HG03558 (cell line): ENCODE measurements around the gene PCSK6.
A peak's percentile ranks its signal among the peaks of the same experiment; 100 is the strongest.
"Not testable (repeated sequence)": the region's sequence is repeated elsewhere in the genome, so short reads cannot be mapped to it uniquely, and the experiment has no call there.

Experiments
- ATAC-seq: cut with Tn5 transposase; IDR thresholded peaks from one replicate; pipeline ENCODE4 v1.9.1; 2021; ENCODE audit warnings: moderate number of reproducible peaks; ENCODE audit not compliant: unreplicated experiment; ENCODE audit errors: extremely low read depth

PCSK6 gene

DNA sequence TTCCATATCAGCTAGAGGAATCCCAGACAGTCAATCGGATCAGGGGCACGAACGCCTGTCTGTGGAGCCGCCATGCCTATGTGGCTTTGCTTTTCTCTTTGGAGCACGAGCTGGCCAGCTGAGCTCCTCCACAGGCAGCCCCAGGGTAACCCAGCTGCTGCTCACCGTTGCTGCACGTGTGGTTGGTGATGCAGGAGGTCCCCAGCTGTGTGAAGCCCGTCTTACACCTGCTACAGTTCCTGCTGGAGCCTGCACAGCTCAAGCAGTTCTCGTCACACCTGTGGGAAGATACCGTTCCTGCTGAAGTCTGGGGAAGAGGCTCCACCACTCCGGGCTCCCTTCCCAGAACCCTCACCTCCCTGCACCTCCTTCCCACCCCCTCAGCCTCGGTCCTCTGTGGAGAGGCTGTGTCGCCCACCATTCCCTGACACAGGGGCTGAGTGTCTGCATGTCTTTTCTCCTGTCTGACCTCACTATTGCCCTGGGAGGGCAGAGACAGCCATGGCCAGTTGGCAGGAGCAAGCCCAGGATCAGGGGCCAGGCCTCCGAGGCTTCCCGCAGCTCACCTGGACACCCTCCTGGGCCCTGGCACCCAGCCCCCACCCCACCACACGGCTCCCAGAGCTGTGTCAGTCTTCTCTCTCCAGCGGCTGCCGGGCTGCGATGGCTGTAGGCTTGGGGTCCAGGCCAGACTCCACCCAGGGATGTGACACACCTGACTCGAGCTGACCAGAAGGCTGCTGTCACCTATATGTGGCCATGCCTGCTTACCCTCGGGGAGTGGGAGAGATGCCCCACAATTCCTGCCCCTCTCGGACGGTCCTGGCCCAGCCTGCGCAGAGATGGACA, 182.2 kb downstream of the PCSK6 start:
- no peak for ATAC-seq

DNA sequence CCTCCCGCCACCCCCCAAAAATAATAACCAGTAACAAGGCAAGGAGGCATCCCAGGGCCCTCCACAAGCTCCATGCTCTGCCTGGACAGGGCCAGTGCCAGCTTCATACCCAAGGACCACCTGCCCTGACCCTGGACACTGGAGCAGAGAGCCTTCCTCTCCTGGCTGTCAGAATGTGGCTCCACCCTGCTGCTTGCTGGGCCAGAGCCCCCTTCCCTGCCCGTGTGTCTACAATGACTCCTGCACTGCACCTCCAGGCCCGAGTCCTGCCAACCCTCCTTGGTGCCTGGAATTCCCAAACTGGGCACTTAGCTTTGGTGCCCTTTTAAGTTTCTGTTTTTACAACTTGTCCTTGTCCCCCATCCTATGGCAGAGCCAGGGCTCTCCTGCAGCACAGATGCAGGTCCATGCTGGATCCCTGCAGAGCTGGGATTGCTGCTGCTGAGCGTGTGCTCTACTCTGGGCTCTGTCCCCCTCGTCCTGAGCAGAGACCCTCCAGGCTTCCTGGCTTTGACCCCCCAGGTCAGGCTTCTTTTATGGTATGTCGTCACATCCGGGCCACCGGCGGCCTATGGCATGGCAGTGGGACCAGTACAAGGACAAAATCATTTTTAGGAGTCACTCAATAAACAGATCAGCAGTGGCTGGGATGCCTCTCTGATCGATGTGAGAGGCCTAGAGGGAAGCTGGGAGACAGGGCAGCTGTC, 183.0 kb downstream of the PCSK6 start:
- no peak for ATAC-seq

DNA sequence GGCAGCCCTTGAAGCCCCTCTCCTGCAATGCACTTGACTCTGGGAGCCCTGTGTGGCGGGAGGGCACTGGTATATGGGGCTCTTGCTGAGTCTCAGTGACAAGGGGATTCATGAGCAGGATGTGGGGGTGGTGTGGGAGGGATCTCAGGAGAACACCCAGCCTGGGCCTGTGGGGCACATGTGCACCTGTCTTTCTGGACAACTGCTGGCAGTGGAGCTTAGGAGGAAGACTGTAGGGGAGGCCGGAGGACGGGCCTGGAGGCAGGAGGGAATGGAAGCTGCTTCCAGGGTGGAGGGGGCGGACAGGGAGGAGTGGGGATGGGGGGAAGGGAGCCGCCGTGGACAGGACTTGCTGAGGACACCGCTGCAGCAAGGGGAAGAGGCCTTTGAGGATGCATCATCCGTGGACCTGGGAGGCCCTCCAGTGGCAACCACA, 183.7 kb downstream of the PCSK6 start:
- ATAC-seq: no peak

DNA sequence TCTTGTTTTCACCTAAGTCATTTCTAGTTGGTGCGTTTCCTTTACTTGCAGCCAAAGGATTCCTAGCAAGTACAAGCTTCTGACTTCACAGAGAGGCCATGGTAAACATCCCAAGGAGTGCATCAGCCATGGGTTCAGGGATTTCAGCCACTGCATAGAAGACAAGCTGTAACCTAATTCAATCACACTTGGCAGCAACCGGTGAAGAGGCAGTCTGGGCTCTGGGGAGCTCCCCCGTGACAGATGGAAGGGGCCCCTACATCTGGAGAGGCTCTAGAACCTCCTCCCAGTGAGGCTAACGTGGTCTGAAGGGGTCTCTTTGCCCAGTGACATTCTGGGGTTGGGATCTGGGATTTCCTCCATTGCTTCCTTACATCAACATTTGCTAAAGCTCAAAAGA, 186.1 kb downstream of the PCSK6 start:
- no peak for ATAC-seq

DNA sequence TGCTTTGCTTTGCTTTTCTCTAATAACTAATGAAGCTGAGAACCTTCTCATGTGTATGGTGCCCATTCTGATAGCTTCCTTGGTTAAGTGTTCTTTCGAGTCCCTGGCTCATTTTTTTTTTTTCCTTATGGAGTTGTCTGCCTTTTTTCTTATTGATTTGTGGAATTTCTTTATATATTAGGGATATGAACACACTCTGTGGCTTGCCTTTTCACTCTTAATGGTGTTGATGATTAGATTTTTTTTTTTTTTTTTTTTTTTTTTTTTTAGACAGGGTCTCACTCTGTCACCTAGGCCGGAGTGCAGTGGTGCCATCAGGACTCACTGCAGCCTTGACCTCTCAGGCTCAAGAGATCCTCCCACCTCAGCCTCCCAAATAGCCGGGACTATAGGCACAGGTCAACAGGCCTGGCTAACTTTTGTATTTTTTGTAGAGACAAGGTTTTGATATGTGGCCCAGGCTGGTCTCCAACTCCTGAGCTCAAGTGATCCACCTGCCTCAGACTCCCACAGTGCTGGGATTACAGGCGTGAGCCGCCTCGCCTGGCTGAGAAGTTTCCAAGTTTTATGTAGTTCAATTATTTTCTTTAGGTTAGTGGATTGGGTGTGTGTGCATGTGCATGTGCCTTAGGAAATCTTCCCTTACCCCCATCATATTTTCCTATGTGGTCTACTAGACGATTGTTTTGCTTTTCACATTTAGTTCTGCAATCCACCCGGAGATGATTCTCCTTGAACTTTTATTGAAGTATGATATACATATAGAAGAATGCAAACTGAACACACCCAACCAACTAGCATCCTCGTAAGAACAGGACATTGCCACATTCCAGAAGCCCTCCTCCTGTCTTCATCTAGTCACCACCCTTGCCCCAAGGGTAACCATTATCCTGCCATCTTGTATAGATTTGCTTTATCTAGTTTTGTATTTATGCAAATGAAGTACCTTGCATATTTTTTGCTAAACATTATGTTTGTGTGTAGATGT, 192.8 kb downstream of the PCSK6 start:
- ATAC-seq: no peak

DNA sequence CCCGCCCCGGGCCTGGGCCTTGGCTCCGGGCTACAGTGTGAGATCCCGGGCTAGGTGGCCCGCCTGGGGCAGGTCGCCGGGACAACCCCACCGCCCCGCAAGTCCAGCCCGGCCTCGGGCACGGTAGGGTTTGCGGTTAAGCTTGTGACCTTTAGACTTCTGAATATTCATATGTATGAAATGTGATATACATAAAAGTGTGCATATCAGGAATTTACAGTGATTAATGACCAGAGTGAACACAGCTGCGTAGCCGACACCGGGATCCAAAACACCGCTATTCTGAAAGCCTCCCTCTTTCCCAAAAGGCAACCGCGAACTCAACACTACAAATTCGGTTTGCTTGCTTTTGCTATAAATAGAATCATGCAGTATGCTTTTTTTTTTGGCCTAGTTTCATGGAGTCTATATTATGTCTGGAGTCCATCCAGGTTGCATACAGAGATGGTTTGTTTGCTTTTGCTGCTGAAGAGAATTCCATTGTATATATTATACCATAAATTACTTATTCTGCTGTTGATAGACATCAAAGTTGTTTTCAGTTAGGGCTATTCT, 193.8 kb downstream of the PCSK6 start:
- ATAC-seq: no peak

DNA sequence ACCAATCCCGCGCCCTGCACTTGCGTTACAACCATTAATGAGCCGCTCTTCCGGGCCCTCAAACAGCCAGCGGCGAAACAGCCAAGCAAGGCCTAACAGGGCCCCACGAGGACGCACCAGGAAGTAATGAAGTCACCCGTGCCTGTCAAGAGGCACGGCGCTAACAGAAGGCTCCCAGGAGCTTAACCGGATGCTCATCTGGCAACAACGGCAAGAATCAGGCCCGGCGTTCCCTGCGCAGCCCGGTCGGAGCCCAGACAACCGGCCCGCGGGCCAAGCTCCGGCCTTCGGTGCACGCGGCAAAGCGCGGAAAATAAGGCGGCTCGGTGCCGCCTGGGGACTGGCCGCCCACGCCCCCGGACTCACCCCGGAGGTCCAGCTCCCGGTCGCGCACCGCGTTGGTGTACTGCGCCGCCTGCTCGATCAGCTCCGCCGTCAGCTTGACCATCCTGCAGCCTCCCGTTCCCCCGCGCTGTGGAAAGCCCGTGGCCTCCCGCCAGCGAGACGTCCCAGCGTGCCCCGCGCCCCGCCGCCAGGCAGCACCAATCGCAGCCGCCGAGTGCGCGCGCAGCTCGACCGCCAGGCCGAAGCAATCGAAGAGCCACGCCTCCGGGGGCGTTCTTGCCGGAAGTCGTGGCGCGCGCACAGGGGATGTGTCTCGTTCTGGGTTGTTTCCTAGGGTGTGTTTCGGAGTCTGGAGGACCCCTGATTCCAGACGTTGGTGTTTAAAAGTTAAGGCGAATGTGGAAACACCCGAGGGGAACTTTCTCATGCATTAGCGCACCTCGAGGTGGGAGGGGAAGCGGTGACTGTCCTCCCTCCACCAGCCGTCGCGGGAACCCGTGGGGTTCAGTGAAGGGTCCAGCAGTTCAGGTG, 194.5 kb downstream of the PCSK6 start, which contains the start of gene SNRPA1:
Gene SNRPA1, minus strand, starts transcription at position 518 of the 876 bp plus-strand sequence. Its CDS starts 70 bp downstream, at position 448.
- ATAC-seq: peak; percentile 54

DNA sequence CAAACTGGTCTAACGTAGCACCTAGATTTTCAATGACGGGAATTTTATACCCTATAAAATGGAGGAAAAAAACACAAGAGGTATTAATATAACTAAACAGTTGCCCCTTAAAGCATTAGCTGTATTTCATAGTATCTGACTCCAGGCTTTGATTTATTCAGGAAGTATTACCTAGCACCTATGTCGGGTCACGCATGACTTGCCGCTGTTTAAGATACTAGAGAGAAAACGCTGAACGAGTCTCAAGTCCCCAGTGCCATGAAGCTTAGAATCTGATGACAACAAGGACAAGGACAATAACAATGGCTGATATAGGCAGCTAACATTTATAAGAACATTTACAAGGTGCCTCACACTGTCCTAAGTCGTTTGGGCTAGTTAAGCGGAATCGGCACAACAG, 196.4 kb downstream of the PCSK6 start:
- no peak for ATAC-seq

DNA sequence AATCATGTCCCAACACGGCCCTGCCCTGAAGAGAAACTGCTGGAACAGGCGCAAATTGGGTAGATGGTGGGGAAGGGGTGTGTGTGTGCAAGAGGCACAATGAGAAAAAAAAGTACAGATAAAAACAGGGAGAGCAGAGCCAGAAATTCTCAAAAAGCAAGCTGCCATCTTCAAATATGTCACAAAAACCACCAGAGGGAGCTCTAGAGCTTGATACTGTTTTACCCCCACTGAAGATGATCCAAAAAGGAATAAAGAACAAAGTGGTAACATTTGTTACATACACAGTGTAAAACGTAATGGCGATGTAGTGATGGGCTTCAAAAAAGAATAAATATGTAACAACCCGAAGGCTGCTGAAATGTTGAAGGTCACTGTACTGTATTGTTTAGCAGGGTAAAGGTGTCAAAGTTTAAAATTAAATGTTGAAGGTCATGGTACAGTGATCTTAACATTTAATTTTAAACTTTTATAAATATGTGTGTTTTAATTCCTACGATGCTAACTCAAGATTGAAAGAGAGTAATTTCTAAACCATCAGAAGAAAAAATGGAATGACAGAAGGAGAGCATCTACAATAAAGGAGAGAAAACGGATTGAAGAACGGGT, 200.5 kb downstream of the PCSK6 start:
- no peak for ATAC-seq

DNA sequence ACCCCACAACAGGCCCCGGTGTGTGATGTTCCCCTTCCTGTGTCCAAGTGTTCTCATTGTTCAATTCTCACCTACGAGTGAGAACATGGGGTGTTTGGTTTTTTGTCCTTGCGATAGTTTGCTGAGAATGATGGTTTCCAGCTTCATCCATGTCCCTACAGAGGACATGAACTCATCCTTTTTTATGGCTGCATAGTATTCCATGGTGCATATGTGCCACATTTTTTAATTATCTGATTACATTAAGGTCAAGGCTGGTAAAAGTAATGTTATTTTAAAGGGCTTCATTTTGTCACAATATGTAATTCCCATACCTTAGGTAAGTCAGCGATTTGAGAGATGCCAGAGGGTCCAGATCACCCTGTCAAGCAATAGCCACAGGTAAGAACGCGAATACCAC, 202.2 kb downstream of the PCSK6 start:
- ATAC-seq: not testable (repeated sequence)

DNA sequence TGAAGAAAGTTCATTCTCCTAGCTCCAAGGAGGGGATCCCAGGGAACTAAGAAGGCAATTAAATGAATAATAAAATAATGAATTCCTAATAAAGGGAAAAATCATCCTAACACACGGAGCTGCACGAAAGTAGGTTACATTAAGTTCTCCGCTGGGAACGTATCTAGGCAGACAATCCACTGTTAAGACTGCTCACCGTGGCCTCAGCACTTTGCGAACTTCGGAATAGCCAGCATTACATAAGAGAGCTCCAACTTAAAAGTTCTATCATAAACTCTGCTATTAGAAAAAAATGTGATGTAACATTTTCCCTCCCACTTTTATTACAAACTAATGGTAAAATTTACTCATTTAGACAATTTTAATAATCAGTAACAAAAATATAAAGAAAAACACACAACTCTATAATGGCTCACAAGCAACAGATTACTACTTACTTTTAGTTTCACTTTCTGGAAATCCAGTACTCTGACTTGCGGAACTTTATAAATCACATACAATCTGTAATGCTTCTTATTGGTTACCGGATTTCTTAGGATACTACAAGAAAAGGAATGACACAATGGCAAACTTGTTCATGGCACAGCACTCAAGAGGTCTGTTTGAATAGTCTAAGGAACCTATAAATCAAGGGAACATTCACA, 202.9 kb downstream of the PCSK6 start:
- ATAC-seq: no peak

DNA sequence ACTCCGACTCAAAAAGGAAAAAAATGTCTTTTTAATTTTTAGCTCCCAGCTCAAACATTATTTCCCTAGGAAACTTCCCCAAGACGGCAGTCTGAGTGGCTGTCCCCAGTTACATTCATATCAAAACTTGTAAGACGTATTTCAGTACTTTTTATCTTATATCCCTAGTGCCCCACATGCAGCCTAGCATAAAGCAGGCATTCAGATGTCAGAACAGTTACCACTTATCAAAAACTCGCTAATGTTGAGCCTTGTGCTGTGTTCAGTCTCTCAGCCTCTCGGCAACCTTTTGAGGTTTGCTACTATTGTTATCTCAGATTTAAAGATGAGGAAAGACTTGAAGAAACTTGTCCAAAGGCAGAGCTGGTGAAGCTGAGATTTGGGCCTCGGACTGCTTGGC, 205.6 kb downstream of the PCSK6 start:
- no peak for ATAC-seq

DNA sequence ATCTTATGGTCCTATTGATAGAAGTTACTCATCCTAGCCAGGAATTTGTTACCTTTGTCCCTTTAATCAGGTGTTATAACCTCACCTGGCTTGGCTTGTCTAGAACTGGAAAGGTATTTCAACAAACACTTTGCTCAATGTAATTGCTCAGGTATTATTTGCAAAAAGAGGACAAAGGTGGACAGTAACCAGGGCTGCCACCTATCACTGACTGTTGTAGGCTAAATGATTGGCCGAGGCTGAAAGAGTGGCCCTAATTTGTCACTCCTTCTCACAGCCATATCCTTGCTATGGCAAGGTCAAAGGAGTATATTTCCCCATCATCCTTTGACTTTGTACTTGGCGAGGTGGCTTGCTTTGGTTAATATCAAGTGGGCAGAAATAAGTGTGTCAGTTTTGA, 209.5 kb downstream of the PCSK6 start:
- no peak for ATAC-seq

DNA sequence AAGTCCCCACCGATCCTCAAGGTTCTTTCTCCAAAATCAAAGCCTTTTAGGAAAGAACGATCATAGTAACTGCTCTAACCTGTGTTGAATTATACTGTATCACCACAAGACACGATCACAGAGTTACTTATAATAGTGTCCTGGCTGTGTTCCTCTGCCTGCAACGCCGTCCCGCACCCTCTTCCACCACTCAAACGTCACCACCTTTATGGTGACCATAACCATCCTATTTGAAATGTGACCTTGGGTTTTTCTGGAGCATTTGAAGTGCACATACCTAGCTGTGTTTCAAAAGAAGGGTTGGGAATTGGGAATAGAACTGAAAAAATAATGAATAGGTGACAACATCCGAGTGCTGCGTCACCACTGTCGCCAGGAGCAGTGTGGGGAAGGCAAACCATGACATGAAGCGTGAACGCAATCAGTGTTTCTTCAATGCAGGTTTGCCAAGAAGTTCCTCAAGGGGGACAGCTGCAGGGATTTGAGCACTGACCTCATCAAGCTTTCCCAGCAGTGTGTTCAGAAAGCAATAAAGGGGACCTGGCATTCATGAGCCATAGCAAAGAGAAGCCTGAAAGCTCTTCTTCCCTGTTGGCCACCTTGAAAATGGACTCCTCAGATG, 211.5 kb downstream of the PCSK6 start:
- ATAC-seq: no peak

DNA sequence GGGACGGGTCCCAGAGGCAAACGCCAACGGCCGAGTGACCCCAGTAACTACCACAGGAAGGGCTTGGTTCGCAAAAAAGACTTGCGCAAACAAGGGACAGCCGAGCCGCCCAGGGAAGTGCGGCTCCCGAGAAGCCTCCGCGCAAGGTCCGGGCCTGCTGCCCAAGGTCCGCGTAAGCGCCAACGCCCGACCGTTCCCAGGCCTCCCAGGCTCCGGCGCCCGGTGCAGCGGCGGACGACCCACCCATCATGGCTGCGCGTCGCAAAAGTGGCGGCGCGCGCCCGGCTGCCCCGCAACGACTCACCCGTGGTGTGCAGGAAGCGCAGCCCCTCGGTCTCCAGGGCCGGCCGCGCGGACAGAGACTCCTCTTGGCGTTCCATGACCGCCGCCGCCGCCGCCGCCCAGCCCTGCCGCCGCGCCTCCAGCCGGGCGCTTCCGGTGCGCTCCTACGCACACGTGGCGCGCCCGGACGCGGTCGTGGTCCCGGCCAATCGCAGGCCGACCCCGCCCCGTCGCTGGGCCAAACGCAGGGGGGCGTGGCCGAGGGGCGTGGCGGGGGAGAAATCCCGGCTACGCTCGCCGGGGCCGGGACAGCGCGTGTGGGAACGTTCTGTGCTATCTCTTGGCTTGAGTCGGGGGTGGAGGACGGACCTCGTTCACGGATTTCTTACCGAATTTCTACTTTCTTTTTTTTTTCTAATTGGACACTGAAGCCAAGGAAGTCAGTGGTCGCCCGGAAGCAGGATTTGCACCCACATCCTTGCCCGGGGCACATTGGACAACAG, 212.3 kb downstream of the PCSK6 start, which contains the start of gene SELENOS:
Gene SELENOS, minus strand, starts transcription at position 448 of the 785 bp plus-strand sequence. Its CDS starts 68 bp downstream, at position 380.
- ATAC-seq: peak; percentile 59

DNA sequence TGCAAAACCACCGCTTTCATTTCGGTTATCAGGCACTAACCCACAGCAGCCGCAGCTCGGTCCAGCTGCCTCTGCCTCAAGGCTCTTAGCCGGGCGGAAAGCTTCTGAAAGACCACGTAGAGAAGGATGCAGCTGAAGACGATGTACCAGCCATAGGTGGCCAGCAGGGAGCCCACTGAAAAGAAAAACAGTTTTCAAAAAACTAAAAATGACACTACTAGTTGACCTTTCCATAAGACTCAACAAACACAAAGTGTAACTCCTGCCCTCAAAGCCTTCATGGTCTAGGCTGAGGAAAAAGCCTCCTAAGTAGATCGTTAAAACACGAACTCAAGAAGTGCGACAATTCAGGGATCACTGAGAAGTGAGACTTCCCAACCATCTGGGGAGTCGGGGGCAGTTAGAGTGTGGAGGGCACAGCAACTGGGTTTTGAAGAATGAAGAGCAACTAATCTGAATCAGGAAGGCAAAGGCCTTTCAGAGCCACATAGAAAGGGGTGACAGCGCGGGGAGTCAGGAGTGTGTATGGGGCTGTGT, 212.9 kb downstream of the PCSK6 start:
- ATAC-seq: no peak

DNA sequence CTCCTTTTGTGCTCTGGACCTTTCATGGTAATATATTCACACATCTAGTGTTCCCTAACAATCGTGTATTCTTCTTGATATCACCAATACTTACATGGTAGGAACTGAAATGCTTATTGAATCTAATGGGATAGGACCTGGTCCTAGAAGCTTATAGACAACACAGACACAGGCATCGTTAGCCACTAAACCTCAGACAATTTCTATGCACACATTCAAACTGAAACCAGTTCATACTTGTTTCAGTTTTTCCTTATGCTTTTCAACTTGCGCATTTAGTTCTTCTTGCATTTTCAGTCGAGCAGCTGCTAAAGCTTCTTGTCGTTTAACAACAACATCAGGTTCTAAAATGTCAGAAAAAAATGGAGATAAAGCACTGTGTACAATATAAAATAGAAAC, 214.5 kb downstream of the PCSK6 start:
- peak; percentile 39 for ATAC-seq
